ENCODE measurements around the gene ANGPTL7.
"Not testable (repeated sequence)": the region's sequence is repeated elsewhere in the genome, so short reads cannot be mapped to it uniquely, and the experiment has no call there.

The ANGPTL7 gene

DNA sequence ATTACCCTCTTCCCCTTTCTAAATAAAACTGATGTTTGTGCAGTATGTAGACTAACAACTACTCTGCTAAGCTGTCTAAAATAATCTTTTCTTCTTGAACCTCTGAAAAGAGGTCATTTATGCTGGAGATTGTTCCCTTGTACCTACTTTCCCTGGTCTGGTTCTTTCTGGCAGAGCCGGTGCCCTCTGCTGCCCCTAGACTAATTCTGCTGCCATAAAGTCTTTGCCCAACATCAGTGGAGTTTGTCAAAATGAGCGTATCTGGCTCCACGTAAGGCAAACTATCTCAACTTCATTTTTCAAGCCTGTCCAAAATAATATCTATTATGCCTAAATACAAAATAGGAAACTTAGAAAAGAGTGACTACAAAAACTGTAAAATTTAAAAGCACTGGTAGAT lies 30.9 kb upstream of the ANGPTL7 start:
- H4K8ac ChIP-seq (ENCODE audit: low read length) = no peak overlapping the region
- no peak overlapping the region for H2BK5ac ChIP-seq (ENCODE audit: low read depth, low read length, poor library complexity, severe bottlenecking)
- peak overlapping the region; percentile 86 for H3K9ac ChIP-seq (ENCODE audit: low read length)
- H2BK120ac ChIP-seq (ENCODE audit: low read depth, low read length) = no peak overlapping the region
- H3K36me3 ChIP-seq (ENCODE audit: control insufficient read depth in 1 of 2, insufficient read depth in 2 of 2, low read depth in 1 of 2, low read length in 2 of 2) = peaks cover 14 to 30% of the 10 kb centered on the region in 2 experiments
- H3K23ac ChIP-seq (ENCODE audit: low read length in 2 of 2) = no peak overlapping the region
- no peak overlapping the region for H3K4me2 ChIP-seq (ENCODE audit: low read length, poor library complexity, severe bottlenecking)
- peak overlapping the region in 1 of 2 experiments; percentile 34 for H3K18ac ChIP-seq (ENCODE audit: low read depth in 1 of 2, low read length in 2 of 2)
- peak overlapping the region in 1 of 2 experiments; percentile 46 for H2BK12ac ChIP-seq (ENCODE audit: low read length in 2 of 2)
- peak overlapping the region in 1 of 2 experiments; percentile 45 for H3K4me3 ChIP-seq (ENCODE audit: insufficient read depth in 1 of 2, low read depth in 1 of 2, low read length in 2 of 2)
- H2AFZ ChIP-seq (ENCODE audit: low read depth, low read length) = no peak overlapping the region
- no peaks in the 10 kb centered on the region for H3K27me3 ChIP-seq (ENCODE audit: control insufficient read depth in 1 of 2, insufficient read depth in 1 of 2, low read length in 2 of 2)
- DNase-seq = no peak
- H3K27ac ChIP-seq (ENCODE audit: low read length, poor library complexity, severe bottlenecking) = peak overlapping the region; percentile 17
- H2AK5ac ChIP-seq (ENCODE audit: low read length, severe bottlenecking) = no peak overlapping the region
- no peak overlapping the region for H3K4ac ChIP-seq (ENCODE audit: low read depth in 1 of 2, low read length in 2 of 2)
- no peak overlapping the region for H2BK15ac ChIP-seq (ENCODE audit: low read depth, poor library complexity, severe bottlenecking)
- peaks cover 11% of the 10 kb centered on the region for H3K79me1 ChIP-seq (replicated peaks; ENCODE audit: low read length, poor library complexity, severe bottlenecking)
- no peaks in the 10 kb centered on the region for H3K9me3 ChIP-seq (ENCODE audit: control insufficient read depth, low read length)
- no peak overlapping the region for H4K91ac ChIP-seq (ENCODE audit: low read length)
- 100% methylated on average over 1 of the region's 3 CpGs for WGBS
- peaks cover 5% of the 10 kb centered on the region for H3K4me1 ChIP-seq (ENCODE audit: control insufficient read depth, insufficient read depth, low read depth, low read length)
- H3K14ac ChIP-seq (ENCODE audit: low read length in 2 of 2) = no peak overlapping the region

DNA sequence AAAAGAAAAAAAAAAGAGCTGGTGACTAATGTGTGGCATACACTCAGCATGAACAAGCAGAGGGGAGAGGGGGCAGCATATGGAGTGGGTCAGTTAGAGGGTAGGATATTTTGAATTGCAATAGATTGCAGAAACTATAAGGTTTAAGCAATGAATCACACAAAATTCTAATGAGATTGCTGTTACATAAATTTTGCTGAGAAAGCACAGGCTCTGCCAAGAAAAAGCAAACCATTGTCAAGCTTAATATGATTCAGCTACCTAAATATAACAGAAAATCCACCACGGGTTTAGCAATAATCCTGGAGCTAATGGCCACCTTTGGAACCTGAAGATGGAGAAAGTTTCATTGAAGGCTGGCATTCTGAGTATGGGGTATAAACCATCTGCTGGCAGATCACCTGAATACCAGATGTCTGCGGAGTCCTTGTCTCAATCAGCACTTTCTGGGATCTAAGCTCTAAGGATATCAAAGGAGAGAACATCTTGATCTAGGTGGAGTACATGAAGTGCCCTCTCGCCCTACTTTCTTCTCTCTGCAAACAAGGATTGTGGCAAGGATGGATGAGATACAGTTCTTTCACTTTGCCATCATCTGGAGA lies 30.3 kb upstream of the ANGPTL7 start:
- H2BK120ac ChIP-seq (ENCODE audit: low read depth, low read length) = no peak overlapping the region
- peaks cover 11% of the 10 kb centered on the region for H3K79me1 ChIP-seq (replicated peaks; ENCODE audit: low read length, poor library complexity, severe bottlenecking)
- H3K4me1 ChIP-seq (ENCODE audit: control insufficient read depth, insufficient read depth, low read depth, low read length) = peaks cover 5% of the 10 kb centered on the region
- no peak overlapping the region for H3K23ac ChIP-seq (ENCODE audit: low read length in 2 of 2)
- H3K9ac ChIP-seq (ENCODE audit: low read length) = peak overlapping the region; percentile 86
- H3K27ac ChIP-seq (ENCODE audit: low read length, poor library complexity, severe bottlenecking) = peak overlapping the region; percentile 54
- no peak overlapping the region for H2BK12ac ChIP-seq (ENCODE audit: low read length in 2 of 2)
- H4K8ac ChIP-seq (ENCODE audit: low read length) = no peak overlapping the region
- peak; percentile 55 for DNase-seq
- WGBS = 79% methylated on average over 3 of the region's 3 CpGs
- H2BK5ac ChIP-seq (ENCODE audit: low read depth, low read length, poor library complexity, severe bottlenecking) = no peak overlapping the region
- H2AK5ac ChIP-seq (ENCODE audit: low read length, severe bottlenecking) = no peak overlapping the region
- no peak overlapping the region for H3K18ac ChIP-seq (ENCODE audit: low read depth in 1 of 2, low read length in 2 of 2)
- H2AFZ ChIP-seq (ENCODE audit: low read depth, low read length) = no peak overlapping the region
- peaks cover 14 to 27% of the 10 kb centered on the region in 2 experiments for H3K36me3 ChIP-seq (ENCODE audit: control insufficient read depth in 1 of 2, insufficient read depth in 2 of 2, low read depth in 1 of 2, low read length in 2 of 2)
- H3K27me3 ChIP-seq (ENCODE audit: control insufficient read depth in 1 of 2, insufficient read depth in 1 of 2, low read length in 2 of 2) = no peaks in the 10 kb centered on the region
- H3K4me3 ChIP-seq (ENCODE audit: insufficient read depth in 1 of 2, low read depth in 1 of 2, low read length in 2 of 2) = peak overlapping the region in 1 of 2 experiments; percentile 7
- H3K9me3 ChIP-seq (ENCODE audit: control insufficient read depth, low read length) = no peaks in the 10 kb centered on the region
- H4K91ac ChIP-seq (ENCODE audit: low read length) = no peak overlapping the region
- H3K14ac ChIP-seq (ENCODE audit: low read length in 2 of 2) = no peak overlapping the region
- H3K4me2 ChIP-seq (ENCODE audit: low read length, poor library complexity, severe bottlenecking) = no peak overlapping the region
- H3K4ac ChIP-seq (ENCODE audit: low read depth in 1 of 2, low read length in 2 of 2) = no peak overlapping the region
- no peak overlapping the region for H2BK15ac ChIP-seq (ENCODE audit: low read depth, poor library complexity, severe bottlenecking)

DNA sequence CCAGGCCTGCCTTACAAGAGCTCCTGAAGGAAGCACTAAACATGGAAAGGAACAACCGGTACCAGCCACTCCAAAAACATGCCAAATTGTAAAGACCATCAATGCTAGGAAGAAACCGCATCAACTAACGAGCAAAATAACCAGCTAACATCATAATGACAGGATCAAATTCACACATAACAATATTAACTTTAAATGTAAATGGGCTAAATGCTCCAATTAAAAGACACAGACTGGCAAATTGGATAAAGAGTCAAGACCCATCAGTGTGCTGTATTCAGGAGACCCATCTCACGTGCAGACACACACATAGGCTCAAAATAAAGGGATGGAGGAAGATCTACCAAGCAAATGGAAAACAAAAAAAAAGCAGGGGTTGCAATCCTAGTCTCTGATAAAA lies 26.4 kb upstream of the ANGPTL7 start:
- H3K79me1 ChIP-seq (replicated peaks; ENCODE audit: low read length, poor library complexity, severe bottlenecking); DNase-seq; H2BK15ac ChIP-seq (ENCODE audit: low read depth, poor library complexity, severe bottlenecking); H4K91ac ChIP-seq (ENCODE audit: low read length); H3K9me3 ChIP-seq (ENCODE audit: control insufficient read depth, low read length); H3K4ac ChIP-seq (ENCODE audit: low read depth in 1 of 2, low read length in 2 of 2); H4K8ac ChIP-seq (ENCODE audit: low read length); H2AK5ac ChIP-seq (ENCODE audit: low read length, severe bottlenecking); H3K14ac ChIP-seq (ENCODE audit: low read length in 2 of 2); H3K9ac ChIP-seq (ENCODE audit: low read length); H3K4me1 ChIP-seq (ENCODE audit: control insufficient read depth, insufficient read depth, low read depth, low read length); H3K27ac ChIP-seq (ENCODE audit: low read length, poor library complexity, severe bottlenecking); H2AFZ ChIP-seq (ENCODE audit: low read depth, low read length); H3K27me3 ChIP-seq (ENCODE audit: control insufficient read depth in 1 of 2, insufficient read depth in 1 of 2, low read length in 2 of 2); H2BK12ac ChIP-seq (ENCODE audit: low read length in 2 of 2); H2BK5ac ChIP-seq (ENCODE audit: low read depth, low read length, poor library complexity, severe bottlenecking); H3K4me2 ChIP-seq (ENCODE audit: low read length, poor library complexity, severe bottlenecking); H2BK120ac ChIP-seq (ENCODE audit: low read depth, low read length); H3K18ac ChIP-seq (ENCODE audit: low read depth in 1 of 2, low read length in 2 of 2); H3K4me3 ChIP-seq (ENCODE audit: insufficient read depth in 1 of 2, low read depth in 1 of 2, low read length in 2 of 2); H3K23ac ChIP-seq (ENCODE audit: low read length in 2 of 2): not testable (repeated sequence)
- H3K36me3 ChIP-seq (ENCODE audit: control insufficient read depth in 1 of 2, insufficient read depth in 2 of 2, low read depth in 1 of 2, low read length in 2 of 2) = peaks cover 9 to 13% of the 10 kb centered on the region in 2 experiments
- no CpG with 5 or more reads among the region's 4 CpGs for WGBS

DNA sequence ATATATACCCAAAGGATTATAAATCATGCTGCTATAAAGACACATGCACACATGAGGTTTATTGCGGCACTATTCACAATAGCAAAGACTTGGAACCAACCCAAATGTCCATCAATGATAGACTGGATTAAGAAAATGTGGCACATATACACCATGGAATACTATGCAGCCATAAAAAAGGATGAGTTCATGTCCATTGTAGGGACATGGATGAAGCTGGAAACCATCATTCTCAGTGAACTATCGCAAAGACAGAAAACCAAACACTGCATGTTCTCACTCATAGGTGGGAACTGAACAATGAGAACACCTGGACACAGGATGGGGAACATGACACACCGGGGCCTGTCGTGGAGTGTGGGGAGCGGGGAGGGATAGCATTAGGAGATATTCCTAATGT lies 22.4 kb upstream of the ANGPTL7 start:
- not testable (repeated sequence) for H3K18ac ChIP-seq (ENCODE audit: low read depth in 1 of 2, low read length in 2 of 2); H2BK5ac ChIP-seq (ENCODE audit: low read depth, low read length, poor library complexity, severe bottlenecking); H3K4me1 ChIP-seq (ENCODE audit: control insufficient read depth, insufficient read depth, low read depth, low read length); H2BK120ac ChIP-seq (ENCODE audit: low read depth, low read length); H3K9ac ChIP-seq (ENCODE audit: low read length); H2AK5ac ChIP-seq (ENCODE audit: low read length, severe bottlenecking); H3K14ac ChIP-seq (ENCODE audit: low read length in 2 of 2); DNase-seq; H3K27me3 ChIP-seq (ENCODE audit: control insufficient read depth in 1 of 2, insufficient read depth in 1 of 2, low read length in 2 of 2); H3K9me3 ChIP-seq (ENCODE audit: control insufficient read depth, low read length); H2BK12ac ChIP-seq (ENCODE audit: low read length in 2 of 2); H2AFZ ChIP-seq (ENCODE audit: low read depth, low read length); H4K8ac ChIP-seq (ENCODE audit: low read length); H3K79me1 ChIP-seq (replicated peaks; ENCODE audit: low read length, poor library complexity, severe bottlenecking); H3K27ac ChIP-seq (ENCODE audit: low read length, poor library complexity, severe bottlenecking); H2BK15ac ChIP-seq (ENCODE audit: low read depth, poor library complexity, severe bottlenecking); H3K4ac ChIP-seq (ENCODE audit: low read depth in 1 of 2, low read length in 2 of 2); H4K91ac ChIP-seq (ENCODE audit: low read length); H3K4me3 ChIP-seq (ENCODE audit: insufficient read depth in 1 of 2, low read depth in 1 of 2, low read length in 2 of 2); H3K23ac ChIP-seq (ENCODE audit: low read length in 2 of 2); H3K4me2 ChIP-seq (ENCODE audit: low read length, poor library complexity, severe bottlenecking)
- peaks cover 0 to 18% of the 10 kb centered on the region in 2 experiments for H3K36me3 ChIP-seq (ENCODE audit: control insufficient read depth in 1 of 2, insufficient read depth in 2 of 2, low read depth in 1 of 2, low read length in 2 of 2)
- WGBS = 96% methylated on average over 5 of the region's 5 CpGs

Measured in mesenchymal stem cell (in vitro differentiated cells and primary cell).